ENCODE results near the gene CHPF.

DNA sequence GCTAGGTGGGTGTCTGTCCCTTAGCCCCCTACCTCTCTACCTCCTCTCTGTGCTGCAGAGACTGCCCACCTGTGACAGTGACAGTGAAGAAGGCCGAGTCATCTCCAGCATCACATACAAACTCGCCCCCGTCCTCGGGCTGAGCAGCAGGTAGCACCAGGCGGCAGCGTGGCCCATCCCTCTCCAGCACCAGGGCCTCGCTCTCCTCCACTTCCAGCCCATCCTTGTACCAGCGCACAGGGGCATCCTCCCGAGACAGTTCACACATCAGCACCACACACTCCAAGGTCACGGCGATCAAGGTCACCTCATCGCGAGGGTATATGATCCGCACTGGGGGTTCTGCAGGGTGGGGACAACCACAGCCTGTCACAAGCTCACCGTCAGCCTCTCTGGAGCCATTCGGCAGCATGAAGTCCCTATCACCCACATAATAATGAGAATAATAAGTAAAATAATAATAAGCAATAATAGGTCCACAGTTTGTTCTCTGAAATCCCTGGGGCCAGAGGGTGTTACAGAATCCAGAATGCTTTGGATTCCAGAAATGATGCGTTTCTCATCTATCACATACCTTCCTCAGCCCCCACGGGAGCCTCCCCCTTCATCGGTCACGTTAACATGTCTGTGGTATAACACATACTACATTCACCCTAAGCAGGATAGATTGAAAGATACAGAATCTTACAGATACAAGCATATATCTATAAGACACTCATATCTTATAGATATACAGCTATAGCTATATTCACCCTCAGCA lies 15.7 kb upstream of the CHPF start:
- no peak for TF ChIP-seq CTCF (IDR thresholded peaks at IDR 0.05; ENCODE audit: low read depth, low read length, missing input control)
- TF ChIP-seq RAD21 (IDR thresholded peaks at IDR 0.05) = no peak
- TF ChIP-seq RXRA (IDR thresholded peaks at IDR 0.05) = no peak
- TF ChIP-seq, protein P1, sequence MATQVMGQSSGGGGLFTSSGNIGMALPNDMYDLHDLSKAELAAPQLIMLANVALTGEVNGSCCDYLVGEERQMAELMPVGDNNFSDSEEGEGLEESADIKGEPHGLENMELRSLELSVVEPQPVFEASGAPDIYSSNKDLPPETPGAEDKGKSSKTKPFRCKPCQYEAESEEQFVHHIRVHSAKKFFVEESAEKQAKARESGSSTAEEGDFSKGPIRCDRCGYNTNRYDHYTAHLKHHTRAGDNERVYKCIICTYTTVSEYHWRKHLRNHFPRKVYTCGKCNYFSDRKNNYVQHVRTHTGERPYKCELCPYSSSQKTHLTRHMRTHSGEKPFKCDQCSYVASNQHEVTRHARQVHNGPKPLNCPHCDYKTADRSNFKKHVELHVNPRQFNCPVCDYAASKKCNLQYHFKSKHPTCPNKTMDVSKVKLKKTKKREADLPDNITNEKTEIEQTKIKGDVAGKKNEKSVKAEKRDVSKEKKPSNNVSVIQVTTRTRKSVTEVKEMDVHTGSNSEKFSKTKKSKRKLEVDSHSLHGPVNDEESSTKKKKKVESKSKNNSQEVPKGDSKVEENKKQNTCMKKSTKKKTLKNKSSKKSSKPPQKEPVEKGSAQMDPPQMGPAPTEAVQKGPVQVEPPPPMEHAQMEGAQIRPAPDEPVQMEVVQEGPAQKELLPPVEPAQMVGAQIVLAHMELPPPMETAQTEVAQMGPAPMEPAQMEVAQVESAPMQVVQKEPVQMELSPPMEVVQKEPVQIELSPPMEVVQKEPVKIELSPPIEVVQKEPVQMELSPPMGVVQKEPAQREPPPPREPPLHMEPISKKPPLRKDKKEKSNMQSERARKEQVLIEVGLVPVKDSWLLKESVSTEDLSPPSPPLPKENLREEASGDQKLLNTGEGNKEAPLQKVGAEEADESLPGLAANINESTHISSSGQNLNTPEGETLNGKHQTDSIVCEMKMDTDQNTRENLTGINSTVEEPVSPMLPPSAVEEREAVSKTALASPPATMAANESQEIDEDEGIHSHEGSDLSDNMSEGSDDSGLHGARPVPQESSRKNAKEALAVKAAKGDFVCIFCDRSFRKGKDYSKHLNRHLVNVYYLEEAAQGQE (IDR thresholded peaks at IDR 0.05) = no peak
- no peak for TF ChIP-seq GABPA (IDR thresholded peaks at IDR 0.05 in 1 of 2, conservative IDR thresholded peaks at IDR 0.05 in 1 of 2)
- TF ChIP-seq JUND (IDR thresholded peaks at IDR 0.05) = no peak
- no peak for TF ChIP-seq TAF1 (conservative IDR thresholded peaks at IDR 0.05)
- TF ChIP-seq MAX (IDR thresholded peaks at IDR 0.05) = no peak
- TF ChIP-seq SP1 (IDR thresholded peaks at IDR 0.05) = no peak
- TF ChIP-seq EGR1 (IDR thresholded peaks at IDR 0.05; ENCODE audit: low read depth in 2 of 2) = no peak

All from liver (tissue), 3 donors.